Thyroid gland (tissue), 4 donors: ENCODE results near the gene ZFP3. TPM values are rescaled to one million over a fixed set of nuclear protein-coding genes. Genes with fewer than 3 reads are reported as not detected.
"Not testable (repeated sequence)": the region's sequence is repeated elsewhere in the genome, so short reads cannot be mapped to it uniquely, and the experiment has no call there.

Source experiments
- DNase-seq, 2 donors: peaks; one replicate each; pipeline ENCODE4 v3.0.0-alpha.2; 2019
- H3K27ac ChIP-seq, 3 donors: fragments of 200-600 bp; sonication (generic); 1 replicate in 2 of 3; 2 replicates in 1 of 3; pipeline ENCODE4 v1.5.1; 2016 to 2019; ENCODE audit warnings: mild to moderate bottlenecking in 1 of 3, moderate library complexity in 1 of 3
- H3K27me3 ChIP-seq: fragments of 200-600 bp; sonication (generic); one replicate; pipeline ENCODE4 v1.5.1; 2019
- H3K36me3 ChIP-seq, 2 donors: fragments of 200-600 bp; sonication (generic); one replicate each; pipeline ENCODE4 v1.5.1; 2016 to 2019
- H3K4me1 ChIP-seq, 2 donors: fragments of 200-600 bp; sonication (generic); one replicate each; pipeline ENCODE4 v1.5.1; 2017 to 2019
- H3K4me3 ChIP-seq, 3 donors: fragments of 200-600 bp; sonication (generic); replicated peaks in 1 of 3; 1 replicate in 2 of 3; 2 replicates in 1 of 3; pipeline ENCODE4 v1.5.1; 2016; ENCODE audit warnings: mild to moderate bottlenecking in 1 of 3
- H3K9me3 ChIP-seq: fragments of 200-600 bp; sonication (generic); one replicate; pipeline ENCODE4 v1.5.1; 2017
- POLR2A ChIP-seq, 2 donors: fragments of 450-650 bp; IDR thresholded peaks; one replicate each; pipeline ENCODE4 v1.6.1; 2017; ENCODE audit warnings: antibody characterized with exemption in 2 of 2, mild to moderate bottlenecking in 2 of 2, moderate library complexity in 1 of 2
- WGBS, 2 donors: methylation state at CpG; one replicate each; pipeline ENCODE4 v1.1.5; 2017; 5-methylcytosine and 5-hydroxymethylcytosine counted together
- intact Hi-C: fragments of 100-400 bp; cut with DNase I; formaldehyde crosslinking; loops from one replicate; pipeline ENCODE4 v1.15.1; 2023
- total RNA-seq, 4 donors: library from RNA; depleted of rRNA; stranded (reverse); fragments of >200 nt; gene quantifications; one replicate each; pipeline ENCODE4 v1.2.3, GENCODE V29; 2016
- TF ChIP-seq, protein P1 (sequence below), 6 experiments: fragments of 200-600 bp in 3 of 6; fragments of 450-650 bp in 3 of 6; sonication (generic) in 3 of 6; IDR thresholded peaks; one replicate each; pipeline ENCODE4 v1.5.1; 2016 to 2019; ENCODE audit warnings: antibody characterized with exemption in 6 of 6, mild to moderate bottlenecking in 2 of 6, inconsistent platforms in 1 of 6, moderate library complexity in 1 of 6

ZFP3 gene
- 10 to 100 TPM in 3 of 4 donors, 1 to 10 TPM in 1; 9.5 to 14.1 (median 12.1) TPM for total RNA-seq

DNA sequence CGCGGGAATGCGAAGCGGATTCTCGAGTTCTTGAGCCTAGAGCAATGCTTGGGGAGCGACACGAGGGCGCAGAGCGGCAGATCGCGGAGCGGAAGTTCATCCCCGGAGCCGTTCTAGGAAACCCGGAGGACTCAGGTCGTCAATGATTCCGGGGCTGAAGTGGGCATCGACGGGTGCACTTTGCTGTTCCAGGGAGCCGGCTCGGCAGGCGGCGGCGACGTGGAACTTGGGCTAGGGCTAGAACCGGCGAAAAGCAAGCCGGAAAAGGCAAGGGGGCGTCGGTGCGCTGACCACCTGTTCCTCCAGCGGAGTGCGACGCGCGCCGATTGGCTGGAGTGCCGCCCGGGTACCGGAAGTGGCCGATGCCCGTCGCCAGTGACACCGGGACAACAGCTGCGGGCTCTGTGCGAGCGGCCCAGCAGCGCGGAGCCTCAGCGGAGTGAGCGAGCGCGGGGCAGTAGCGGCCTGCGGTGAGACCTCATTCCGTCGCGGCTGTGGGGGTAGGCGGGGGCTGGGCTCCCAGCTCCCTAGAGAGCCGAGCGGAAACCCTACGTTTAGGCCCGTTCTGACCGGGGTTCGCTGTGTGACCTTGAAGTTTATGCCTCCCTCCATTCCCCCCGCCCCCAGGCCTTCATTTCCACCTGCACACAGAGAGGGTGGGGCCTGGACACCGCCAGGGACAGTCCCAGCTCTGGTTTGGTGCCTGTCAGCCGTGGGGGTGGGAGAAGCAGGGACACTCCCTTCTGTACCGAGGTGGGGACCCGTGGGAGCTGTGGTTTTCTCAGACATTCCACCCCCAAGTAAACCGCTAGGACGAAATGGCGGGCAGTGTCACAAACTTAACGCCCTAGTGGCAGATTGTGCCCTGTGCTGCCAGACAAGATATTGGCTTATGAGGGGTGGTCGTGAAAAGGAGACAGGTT is at the start of gene ZFP3:
Gene ZFP3 (plus strand): TSS at position 362 of the 923 bp plus-strand sequence. CDS start 13,038 bp downstream, outside the sequence.
- no peaks in the 10 kb centered on the region for H3K36me3 ChIP-seq
- H3K9me3 ChIP-seq: no peaks in the 10 kb centered on the region
- H3K27me3 ChIP-seq: no peaks in the 10 kb centered on the region
- intact Hi-C loops: no loop called here
- H3K4me1 ChIP-seq: peaks cover 4 to 15% of the 10 kb centered on the region in 2 donors
- 1% methylated on average over 27 to 54 of the region's 75 CpGs for WGBS, 2 donors
- peak; percentile 82 to 88 for DNase-seq
- peak within 1 kb of the TSS; percentile 13 to 72 (median 63) for H3K27ac ChIP-seq
- TF ChIP-seq POLR2A (IDR thresholded peaks at IDR 0.05): peak in 1 of 2 donors; percentile 61
- TF ChIP-seq, protein P1, sequence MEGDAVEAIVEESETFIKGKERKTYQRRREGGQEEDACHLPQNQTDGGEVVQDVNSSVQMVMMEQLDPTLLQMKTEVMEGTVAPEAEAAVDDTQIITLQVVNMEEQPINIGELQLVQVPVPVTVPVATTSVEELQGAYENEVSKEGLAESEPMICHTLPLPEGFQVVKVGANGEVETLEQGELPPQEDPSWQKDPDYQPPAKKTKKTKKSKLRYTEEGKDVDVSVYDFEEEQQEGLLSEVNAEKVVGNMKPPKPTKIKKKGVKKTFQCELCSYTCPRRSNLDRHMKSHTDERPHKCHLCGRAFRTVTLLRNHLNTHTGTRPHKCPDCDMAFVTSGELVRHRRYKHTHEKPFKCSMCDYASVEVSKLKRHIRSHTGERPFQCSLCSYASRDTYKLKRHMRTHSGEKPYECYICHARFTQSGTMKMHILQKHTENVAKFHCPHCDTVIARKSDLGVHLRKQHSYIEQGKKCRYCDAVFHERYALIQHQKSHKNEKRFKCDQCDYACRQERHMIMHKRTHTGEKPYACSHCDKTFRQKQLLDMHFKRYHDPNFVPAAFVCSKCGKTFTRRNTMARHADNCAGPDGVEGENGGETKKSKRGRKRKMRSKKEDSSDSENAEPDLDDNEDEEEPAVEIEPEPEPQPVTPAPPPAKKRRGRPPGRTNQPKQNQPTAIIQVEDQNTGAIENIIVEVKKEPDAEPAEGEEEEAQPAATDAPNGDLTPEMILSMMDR (IDR thresholded peaks at IDR 0.05): peak in 1 of 6 experiments; percentile 12
- H3K4me3 ChIP-seq: peak within 1 kb of the TSS; percentile 23 to 73 (median 64)

DNA sequence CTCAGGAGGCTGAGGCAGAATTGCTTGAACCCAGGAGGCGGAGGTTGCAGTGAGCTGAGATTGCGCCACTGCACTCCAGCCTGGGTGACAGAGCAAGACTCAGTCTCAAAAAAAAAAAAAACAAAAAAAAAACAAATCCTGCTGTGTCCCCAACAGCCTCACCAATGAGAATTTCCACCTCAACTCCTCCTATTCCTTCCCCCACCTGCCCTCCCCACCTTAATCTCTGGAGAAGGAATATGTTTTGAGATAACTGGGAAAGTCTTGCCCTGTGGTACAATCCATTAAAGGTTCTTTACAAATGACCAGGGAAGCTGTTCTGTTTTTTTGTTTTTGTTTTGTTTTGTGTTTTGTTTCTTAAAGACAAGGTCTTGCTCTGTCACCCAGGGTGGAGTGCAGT is 48.1 kb upstream of the ZFP3 start:
- H3K4me1 ChIP-seq: peaks cover 13 to 14% of the 10 kb centered on the region in 2 donors
- H3K4me3 ChIP-seq, H3K27ac ChIP-seq, DNase-seq, intact Hi-C loops, H3K27me3 ChIP-seq, H3K9me3 ChIP-seq, H3K36me3 ChIP-seq: not testable (repeated sequence)
- 76 to 90% methylated on average over 2 of the region's 2 CpGs for WGBS, 2 donors

DNA sequence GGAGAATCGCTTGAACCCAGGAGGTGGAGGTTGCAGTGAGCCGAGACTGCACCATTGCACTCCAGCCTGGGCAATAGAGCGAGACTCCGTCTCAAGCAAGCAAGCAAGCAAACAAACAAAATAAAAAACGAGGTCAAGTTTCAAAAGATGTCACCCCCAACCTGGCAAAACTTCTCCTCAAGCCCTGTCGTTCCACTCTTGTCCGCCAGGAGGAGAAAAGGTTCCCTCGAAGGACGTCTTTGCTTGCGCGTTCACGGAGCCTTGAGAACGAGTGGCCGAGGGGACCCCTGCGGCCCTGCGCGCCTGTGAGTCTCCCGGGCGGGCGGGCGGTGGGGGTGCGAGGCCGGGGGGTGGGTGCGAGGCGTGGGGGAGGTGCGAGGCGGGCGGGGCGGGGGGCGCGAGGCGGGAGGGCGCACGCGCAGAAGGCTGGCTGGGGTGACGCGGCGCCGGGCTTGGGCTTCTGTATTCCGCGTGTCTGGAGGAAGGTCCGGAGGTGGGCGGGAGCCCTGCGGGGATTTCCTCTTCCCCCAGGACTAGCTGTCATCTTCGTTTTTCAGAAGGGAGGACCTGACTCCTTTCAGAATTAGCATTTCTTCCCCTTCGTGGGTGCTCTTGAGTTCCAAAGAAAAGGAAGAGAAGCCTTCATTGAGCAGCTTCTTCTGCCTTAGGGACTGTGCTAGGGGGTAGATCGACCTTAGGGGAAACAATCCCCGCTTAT is 46.7 kb upstream of the ZFP3 start:
- Histone ChIP-seq H3K27me3 (no peaks in the 10 kb centered on the region), H3K36me3 (no peaks in the 10 kb centered on the region), H3K9me3 (no peaks in the 10 kb centered on the region), H3K4me1 (peaks cover 4 to 5% of the 10 kb centered on the region in 2 donors), H3K27ac (peak overlapping the region in 1 of 3 donors; percentile 6), H3K4me3 (peak overlapping the region in 1 of 3 donors; percentile 36)
- WGBS, 2 donors: 4 to 9% methylated on average over 18 to 33 of the region's 48 CpGs
- DNase-seq: peak; percentile 78 to 83
- TF ChIP-seq, protein P1 (IDR thresholded peaks at IDR 0.05): peak; percentile 66 to 89 (median 76)
- no peak for TF ChIP-seq POLR2A (IDR thresholded peaks at IDR 0.05)
- intact Hi-C loops: no loop called here

DNA sequence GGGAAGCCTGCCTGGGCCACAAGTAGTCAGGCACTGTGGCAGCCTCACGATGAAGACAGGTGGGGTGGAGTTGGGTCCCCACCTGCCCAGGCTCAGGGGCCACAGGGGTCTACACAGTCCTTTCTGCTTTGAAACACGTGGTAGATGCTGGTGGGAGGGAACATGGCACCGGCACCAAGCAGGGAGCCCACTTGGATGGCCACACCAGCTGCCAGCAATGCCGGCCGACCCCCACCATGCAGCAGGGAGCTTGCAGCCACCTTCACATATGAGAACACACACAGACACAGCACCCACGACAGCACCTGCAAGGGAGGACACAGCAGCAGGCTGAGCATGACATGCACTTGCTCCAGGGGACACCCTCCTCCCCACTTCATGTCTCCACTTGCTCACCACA is 45.4 kb upstream of the ZFP3 start:
- H3K4me3 ChIP-seq: no peak overlapping the region
- H3K27me3 ChIP-seq: no peaks in the 10 kb centered on the region
- TF ChIP-seq, protein P1 (IDR thresholded peaks at IDR 0.05): no peak
- TF ChIP-seq POLR2A (IDR thresholded peaks at IDR 0.05): no peak
- intact Hi-C loops: no loop called here
- H3K9me3 ChIP-seq: no peaks in the 10 kb centered on the region
- no peaks in the 10 kb centered on the region for H3K36me3 ChIP-seq
- H3K27ac ChIP-seq: no peak overlapping the region
- no peak for DNase-seq
- WGBS, 2 donors: 57 to 100% methylated on average over 2 to 3 of the region's 6 CpGs
- H3K4me1 ChIP-seq: peaks cover 4 to 5% of the 10 kb centered on the region in 2 donors

DNA sequence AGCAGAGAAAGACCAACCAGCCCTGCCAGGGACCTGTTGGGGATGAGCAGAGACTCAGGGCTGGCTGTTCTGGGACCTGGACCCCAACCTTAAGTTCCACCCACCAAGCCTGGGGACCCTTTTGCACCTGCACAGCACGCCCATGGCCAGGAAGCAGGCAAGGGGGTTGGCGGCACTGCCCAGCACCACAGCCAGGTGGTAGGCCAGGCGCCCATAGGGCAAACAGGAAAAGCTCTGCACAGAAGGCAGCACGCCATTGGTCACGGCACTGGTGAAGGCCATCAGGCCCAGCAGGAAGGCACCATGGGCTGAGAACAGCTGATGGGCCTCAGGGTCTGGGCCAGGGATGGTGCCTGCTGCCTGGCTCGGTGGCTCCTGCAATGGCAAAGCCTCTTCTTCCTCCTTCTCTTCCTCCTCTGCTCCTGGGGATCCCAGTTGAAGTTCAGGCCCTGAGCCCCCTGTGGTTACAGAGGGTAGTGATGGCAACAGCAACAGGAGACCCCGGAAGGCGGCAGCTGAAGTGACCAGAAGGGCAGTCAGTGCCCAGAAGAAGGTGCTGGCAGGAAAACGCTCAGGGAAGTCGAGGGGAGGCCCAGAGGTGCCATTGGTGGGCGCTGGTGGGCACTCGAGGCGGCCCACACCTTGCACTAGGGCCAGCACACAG is 44.8 kb upstream of the ZFP3 start:
- peaks cover 4 to 5% of the 10 kb centered on the region in 2 donors for H3K4me1 ChIP-seq
- no peak for DNase-seq
- TF ChIP-seq POLR2A (IDR thresholded peaks at IDR 0.05): no peak
- TF ChIP-seq, protein P1 (IDR thresholded peaks at IDR 0.05): no peak
- H3K9me3 ChIP-seq: no peaks in the 10 kb centered on the region
- intact Hi-C loops: no loop called here
- no peak overlapping the region for H3K27ac ChIP-seq
- no peak overlapping the region for H3K4me3 ChIP-seq
- no peaks in the 10 kb centered on the region for H3K27me3 ChIP-seq
- no peaks in the 10 kb centered on the region for H3K36me3 ChIP-seq
- 90 to 92% methylated on average over 8 to 10 of the region's 13 CpGs for WGBS, 2 donors
